GM18502 (cell line): Measurements from ENCODE around the gene PPP1R9A.

Experiments
- ATAC-seq: cut with Tn5 transposase; IDR thresholded peaks from one replicate; pipeline ENCODE4 v1.9.1; 2021; ENCODE audit warnings: mild to moderate bottlenecking; ENCODE audit not compliant: unreplicated experiment, poor library complexity

Gene PPP1R9A

DNA sequence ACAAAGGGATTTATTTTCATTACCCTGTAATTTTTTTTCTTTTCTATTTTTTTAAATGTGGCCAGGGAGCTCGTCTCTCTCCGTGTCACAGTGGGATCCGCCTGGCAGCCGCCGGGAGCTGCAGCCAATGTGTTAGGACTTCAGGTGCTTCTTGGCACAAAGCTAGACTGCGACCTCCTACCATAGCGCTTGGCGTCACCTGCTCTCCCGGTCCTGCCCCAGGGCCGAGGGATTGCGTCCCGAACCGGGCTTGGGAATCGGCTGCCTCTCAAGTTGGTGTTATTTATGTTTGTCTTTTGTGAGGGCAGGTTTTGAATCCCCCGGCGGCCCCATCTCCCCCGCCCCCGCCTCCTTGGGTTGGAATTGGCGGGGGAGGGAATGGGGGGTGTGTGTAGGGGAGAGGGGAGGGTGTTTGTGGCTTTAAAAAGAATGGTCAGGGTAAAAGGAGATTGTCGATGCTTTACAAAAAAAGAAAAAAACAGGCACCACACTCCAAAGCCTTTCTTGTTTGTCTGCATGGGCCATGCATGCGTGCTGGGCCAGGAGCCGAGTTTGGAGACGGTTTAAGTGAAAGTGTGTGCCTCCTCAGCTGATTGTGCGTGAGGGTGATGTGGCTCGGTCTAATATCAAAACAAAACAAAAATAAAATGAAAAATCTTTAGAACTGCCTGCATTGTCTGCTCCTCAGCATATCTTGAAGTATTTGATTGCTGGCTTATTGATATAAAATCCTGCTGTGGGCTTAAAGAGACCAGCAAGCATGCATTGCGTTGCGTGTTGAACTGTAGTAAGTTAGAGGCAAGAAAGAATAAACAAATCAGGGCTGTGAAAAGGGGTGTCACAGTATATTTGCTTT lies 1.2 kb downstream of the PPP1R9A start:
- ATAC-seq: no peak

GRCh38 chr7:94909179-94909466 lies 1.7 kb downstream of the PPP1R9A start:
- no peak for ATAC-seq

DNA sequence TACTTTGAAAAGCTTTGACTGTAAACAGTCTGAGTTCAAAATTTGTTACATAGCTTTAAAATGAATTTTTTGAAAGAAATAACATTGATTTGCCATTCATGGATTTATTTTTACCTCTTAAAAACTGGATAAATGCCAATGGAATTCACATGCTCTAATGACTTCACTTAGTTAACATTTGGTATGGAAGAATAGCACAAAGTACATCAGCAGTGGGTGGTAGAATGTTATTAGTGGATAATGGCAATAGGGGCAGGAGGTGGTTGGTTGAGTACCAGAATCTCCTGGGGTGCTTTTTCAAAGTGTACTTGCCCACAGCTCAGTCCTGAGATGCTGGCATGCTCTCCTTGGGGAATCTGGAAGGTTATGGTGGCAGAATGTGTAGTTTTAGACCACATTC lies 4.7 kb downstream of the PPP1R9A start:
- no peak for ATAC-seq

DNA sequence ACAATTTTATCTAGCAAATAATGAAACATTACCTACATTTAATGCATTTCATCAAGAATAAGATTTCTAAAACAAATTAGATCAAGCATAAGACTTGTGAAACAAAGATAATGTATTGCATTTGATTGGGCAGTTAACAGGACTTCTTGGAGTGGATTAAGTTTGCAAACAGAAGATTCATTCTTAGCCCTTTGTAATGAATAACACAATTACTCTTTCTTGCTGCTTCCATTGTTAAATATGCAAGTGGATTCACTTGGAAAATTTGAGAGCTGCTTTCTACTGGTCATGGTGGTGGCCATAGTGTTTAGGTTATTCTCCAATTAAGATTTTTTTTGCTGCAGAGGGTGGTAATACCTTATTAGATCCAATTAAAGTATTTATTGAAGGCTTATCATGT lies 6.0 kb downstream of the PPP1R9A start:
- ATAC-seq: no peak

DNA sequence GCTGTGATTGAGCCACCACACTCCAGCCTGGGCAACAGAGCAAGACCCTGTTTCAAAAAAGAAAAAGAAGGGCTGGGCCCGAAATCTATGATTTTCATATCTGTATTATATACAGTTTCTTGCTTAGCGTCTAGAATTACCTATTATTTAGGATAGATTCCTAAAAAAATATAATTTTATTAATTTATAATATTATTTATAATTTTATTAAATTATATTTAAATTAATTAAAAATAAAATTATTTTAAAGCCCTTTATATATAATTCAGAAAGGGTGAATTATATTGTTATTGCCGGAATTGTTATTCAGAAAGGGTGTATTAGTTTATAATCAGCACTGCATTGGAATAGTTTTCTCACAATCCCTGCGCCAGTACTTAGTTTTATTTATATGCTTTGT lies 14.5 kb downstream of the PPP1R9A start:
- ATAC-seq: no peak

- ATAC-seq: no peak
Observed at GRCh38 chr7:94922457-94922856, 15.1 kb downstream of the PPP1R9A start.

- no peak for ATAC-seq
Observed at GRCh38 chr7:94923412-94923811, 16.0 kb downstream of the PPP1R9A start.

GRCh38 chr7:94928168-94928707 lies 20.8 kb downstream of the PPP1R9A start:
- no peak for ATAC-seq

GRCh38 chr7:94933256-94933990 lies 26.0 kb downstream of the PPP1R9A start:
- ATAC-seq: no peak

DNA sequence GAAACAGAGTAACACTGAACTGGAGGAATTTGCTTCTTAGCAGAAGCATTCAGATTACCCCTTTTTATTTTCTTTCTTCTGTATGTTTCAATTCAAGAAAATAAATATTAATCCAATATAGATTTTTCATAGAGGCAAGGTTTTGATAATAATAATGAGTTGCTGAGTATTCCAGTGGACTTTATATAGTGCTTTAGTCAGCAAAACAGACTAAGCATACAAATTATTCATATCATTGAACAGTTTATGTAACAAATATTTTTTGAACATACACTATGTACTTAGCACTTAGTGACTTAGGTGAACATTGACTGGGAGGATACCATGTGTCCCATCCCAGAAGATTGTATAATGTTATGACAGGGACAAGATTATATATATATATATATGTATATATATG lies 32.0 kb downstream of the PPP1R9A start:
- no peak for ATAC-seq

GRCh38 chr7:94940241-94940640 lies 32.8 kb downstream of the PPP1R9A start:
- no peak for ATAC-seq

GRCh38 chr7:94941844-94942632 lies 34.6 kb downstream of the PPP1R9A start:
- no peak for ATAC-seq

GRCh38 chr7:94943134-94943533 lies 35.7 kb downstream of the PPP1R9A start:
- no peak for ATAC-seq

DNA sequence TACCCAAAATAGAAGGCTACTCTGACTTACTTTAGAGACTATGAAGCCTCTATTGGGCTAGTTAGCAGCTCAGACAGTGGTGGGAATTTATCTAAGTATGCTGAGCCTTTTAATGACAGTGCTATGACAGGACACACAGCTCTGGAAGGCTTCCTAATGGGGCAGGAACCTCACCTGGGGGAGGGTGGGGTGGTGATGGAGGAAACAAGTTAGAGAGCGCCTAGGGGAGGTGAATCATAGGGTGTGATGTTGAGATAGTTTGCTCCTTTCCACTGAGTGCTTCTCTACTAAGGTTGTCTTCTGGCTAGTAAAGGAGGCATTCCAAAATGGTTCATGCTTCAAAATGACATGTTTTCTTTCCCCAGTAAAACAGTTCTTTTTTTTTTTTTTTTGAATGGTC lies 42.1 kb downstream of the PPP1R9A start:
- ATAC-seq: no peak

GRCh38 chr7:94955807-94956206 lies 48.4 kb downstream of the PPP1R9A start:
- no peak for ATAC-seq

DNA sequence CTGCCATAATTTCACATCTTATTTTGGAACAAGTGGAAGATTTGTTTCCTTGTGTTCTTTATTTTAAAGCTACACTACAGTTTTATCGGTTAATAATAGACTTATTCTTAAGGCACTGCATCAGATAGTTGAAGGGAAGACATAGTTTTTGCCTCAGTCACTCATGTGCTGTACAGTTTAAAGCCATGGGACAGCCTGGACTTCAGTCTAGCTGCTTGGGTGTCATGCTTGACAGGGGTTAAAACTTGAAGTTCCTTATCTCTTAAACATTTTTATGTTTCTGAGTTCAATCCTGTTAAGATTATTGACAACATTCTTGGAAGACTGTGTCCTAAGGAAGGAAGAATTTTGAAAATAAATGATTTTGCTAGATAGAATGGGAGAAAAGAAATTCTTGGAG lies 49.7 kb downstream of the PPP1R9A start:
- no peak for ATAC-seq

GRCh38 chr7:94962661-94963060 lies 55.3 kb downstream of the PPP1R9A start:
- ATAC-seq: no peak

DNA sequence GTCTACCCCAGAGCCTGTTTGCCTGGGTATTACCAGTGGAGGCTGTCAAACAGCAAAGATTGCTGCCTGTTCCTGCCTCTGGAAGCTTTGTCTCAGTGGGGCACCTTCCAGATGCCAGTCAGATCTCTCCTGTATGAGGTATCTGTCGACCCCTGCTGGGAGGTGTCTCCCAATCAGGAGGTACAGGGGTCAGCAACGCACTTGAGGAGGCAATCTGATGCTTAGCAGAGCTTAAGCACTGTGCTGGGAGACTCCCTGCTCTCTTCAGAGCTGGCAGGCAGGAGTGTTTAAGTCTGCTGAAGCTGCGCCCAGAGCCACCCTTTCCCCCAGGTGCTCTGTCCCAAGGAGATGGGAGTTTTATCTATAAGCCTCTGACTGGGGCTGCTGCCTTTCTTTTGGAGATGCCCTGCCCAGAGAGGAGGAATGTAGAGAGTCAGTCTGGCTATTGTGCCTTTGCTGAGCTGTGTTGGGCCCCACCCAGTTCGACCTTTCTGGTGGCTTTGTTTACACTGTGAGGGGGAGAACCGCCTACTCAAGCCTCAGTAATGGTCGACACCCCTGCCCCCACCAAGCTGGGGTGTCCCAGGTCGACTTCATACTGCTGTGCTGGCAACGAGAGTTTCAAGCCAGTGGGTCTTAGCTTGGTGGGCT lies 62.2 kb downstream of the PPP1R9A start:
- ATAC-seq: no peak

DNA sequence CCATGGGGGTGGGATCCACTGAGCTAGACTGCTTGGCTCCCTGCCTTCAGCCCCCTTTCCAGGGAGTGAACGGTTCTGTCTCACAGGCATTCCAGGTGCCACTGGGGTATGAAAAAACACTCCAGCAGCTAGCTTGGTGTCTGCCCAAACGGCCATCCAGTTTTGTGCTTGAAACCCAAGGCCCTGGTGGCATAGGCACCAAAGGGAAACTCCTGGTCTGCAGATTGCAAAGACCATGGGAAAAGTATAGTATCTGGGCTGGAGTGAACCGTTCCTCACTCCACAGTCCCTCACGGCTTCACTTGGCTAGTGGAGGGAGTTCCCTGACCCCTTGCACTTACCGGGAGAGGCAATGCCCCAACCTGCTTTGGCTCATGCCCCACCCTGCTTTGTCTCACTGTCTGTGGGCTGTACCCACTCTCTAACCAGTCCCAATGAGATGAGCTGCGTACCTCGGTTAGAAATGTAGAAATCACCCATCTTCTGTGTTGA lies 62.7 kb downstream of the PPP1R9A start:
- no peak for ATAC-seq
